ENCODE results near the gene TICAM2. TPM values are rescaled to one million over a fixed set of nuclear protein-coding genes. Genes with fewer than 3 reads are reported as not detected.

The TICAM2 gene
- total RNA-seq, 1 donor from 2014 or later, result 1.8 TPM

DNA sequence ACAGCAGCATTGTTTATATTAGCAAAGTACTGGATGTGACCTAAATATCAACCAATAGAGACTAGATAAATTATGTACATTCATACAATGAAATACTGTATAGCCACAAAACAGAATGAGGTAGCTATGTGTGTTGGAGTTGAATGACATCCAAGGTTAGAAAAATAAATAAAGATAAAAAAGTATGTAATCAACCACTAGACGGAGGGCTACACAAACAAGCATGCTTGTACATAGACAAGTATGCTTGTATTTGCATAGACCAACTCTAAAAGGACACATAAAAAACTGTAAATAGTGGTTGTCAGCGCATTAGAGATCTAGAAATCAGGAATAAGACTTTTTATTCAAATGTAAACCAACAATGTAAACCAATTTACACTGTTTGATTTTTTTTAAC is 60.7 kb downstream of the TICAM2 start:
- DNase-seq (ENCODE audit: extremely low read depth, low read depth, low spot score), result no peak

DNA sequence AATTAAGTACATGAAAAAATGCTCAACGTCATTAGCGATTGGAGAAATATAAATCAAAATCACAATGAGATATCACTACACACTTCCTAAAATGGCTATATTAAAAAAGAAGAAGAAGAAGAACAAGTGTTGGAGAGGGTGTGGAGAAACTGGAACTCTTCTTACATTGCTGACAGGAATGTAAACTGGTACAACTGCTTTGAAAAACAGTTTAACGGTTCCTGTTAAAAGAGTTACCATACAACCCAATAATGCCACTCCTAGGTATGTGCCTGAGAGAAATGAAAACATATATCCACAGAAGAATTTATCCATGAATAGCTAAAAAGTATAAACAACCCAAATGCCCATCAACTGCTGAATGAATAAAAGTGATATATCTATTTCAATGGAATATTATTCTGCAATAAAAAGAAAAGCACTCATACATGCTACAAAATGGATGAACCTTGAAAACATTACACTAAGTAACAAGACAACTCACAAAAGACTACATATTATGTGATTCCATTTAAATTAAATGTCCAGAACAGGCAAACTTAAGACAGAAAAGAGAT is 66.7 kb downstream of the TICAM2 start:
- no peak for DNase-seq (ENCODE audit: extremely low read depth, low read depth, low spot score)

GRCh38 chr5:115532517-115532916 is 69.8 kb downstream of the TICAM2 start:
- no peak for DNase-seq (ENCODE audit: extremely low read depth, low read depth, low spot score)

- no peak for DNase-seq (ENCODE audit: extremely low read depth, low read depth, low spot score)
Observed at GRCh38 chr5:115531787-115532367, 70.4 kb downstream of the TICAM2 start.

- no peak for DNase-seq (ENCODE audit: extremely low read depth, low read depth, low spot score)
Observed at GRCh38 chr5:115531380-115531779, 70.9 kb downstream of the TICAM2 start.

GRCh38 chr5:115530426-115530825 is 71.9 kb downstream of the TICAM2 start:
- no peak for DNase-seq (ENCODE audit: extremely low read depth, low read depth, low spot score)

Other genes starting within 250 kb of the TICAM2 start
- 13.9 and 16.1 TPM in 2 replicates for gene FEM1C, start 57.7 kb downstream of the TICAM2 start, total RNA-seq
- 73.2 and 110 TPM in 2 replicates for gene TMED7, start 23.6 kb upstream of the TICAM2 start, total RNA-seq
- gene CDO1, start 214.2 kb upstream of the TICAM2 start, total RNA-seq, result 0.48 and 0.82 TPM in 2 replicates
- 54.4 and 55.9 TPM in 2 replicates for gene ATG12, start 239.1 kb upstream of the TICAM2 start, total RNA-seq
- gene AP3S1, start 239.5 kb upstream of the TICAM2 start, total RNA-seq, result 59.7 and 87.1 TPM in 2 replicates

Measured in glomerular endothelial cell (primary cell).